Progenitor cell of endocrine pancreas (in vitro differentiated cells): ENCODE data around the gene PIAS2. TPM values are rescaled to one million over a fixed set of nuclear protein-coding genes. Genes with fewer than 3 reads are reported as not detected.

Experiments used
- DNase-seq: peaks from one replicate; pipeline ENCODE4 v3.0.0; 2021; ENCODE audit warnings: low spot score; ENCODE audit not compliant: unreplicated experiment
- H3K27ac Mint-ChIP-seq: 2 replicates; pipeline ENCODE4 v1.8.0; 2021; ENCODE audit warnings: mild to moderate bottlenecking, moderate library complexity, mixed read lengths
- H3K27me3 Mint-ChIP-seq: 2 replicates; pipeline ENCODE4 v1.8.0; 2021; ENCODE audit warnings: mixed read lengths
- H3K36me3 Mint-ChIP-seq: 2 replicates; pipeline ENCODE4 v1.8.0; 2022; ENCODE audit warnings: mixed read lengths; ENCODE audit not compliant: insufficient read depth
- H3K4me1 Mint-ChIP-seq: 2 replicates; pipeline ENCODE4 v1.8.0; 2021; ENCODE audit warnings: low read depth, mixed read lengths
- H3K4me3 Mint-ChIP-seq: 2 replicates; pipeline ENCODE4 v1.8.0; 2021; ENCODE audit warnings: low read depth, mild to moderate bottlenecking, moderate library complexity, mixed read lengths
- H3K9me3 Mint-ChIP-seq: 2 replicates; pipeline ENCODE4 v1.8.0; 2021; ENCODE audit warnings: low read depth, mixed read lengths
- CTCF ChIP-seq: fragments of 200-600 bp; sonication (generic); IDR thresholded peaks from one replicate; pipeline ENCODE4 v1.5.0; 2021; ENCODE audit warnings: antibody characterized with exemption, mild to moderate bottlenecking; ENCODE audit not compliant: unreplicated experiment
- total RNA-seq: library from RNA; stranded (reverse); gene quantifications from 2 replicates; pipeline ENCODE4 v1.2.1, GENCODE V29; 2021

The PIAS2 gene
- total RNA-seq, 1 donor from 2014 or later: 36.3 TPM

- no peak for DNase-seq
- Mint-ChIP-seq H3K4me1 (peaks cover 3% of the 10 kb centered on the region), H3K4me3 (no peak overlapping the region), H3K27me3 (peaks cover 15% of the 10 kb centered on the region), H3K27ac (no peak overlapping the region), H3K9me3 (no peaks in the 10 kb centered on the region), H3K36me3 (no peaks in the 10 kb centered on the region)
- TF ChIP-seq CTCF: no peak
These were observed 146.6 kb downstream of the PIAS2 start for GRCh38 chr18:46770708-46771107.

DNA sequence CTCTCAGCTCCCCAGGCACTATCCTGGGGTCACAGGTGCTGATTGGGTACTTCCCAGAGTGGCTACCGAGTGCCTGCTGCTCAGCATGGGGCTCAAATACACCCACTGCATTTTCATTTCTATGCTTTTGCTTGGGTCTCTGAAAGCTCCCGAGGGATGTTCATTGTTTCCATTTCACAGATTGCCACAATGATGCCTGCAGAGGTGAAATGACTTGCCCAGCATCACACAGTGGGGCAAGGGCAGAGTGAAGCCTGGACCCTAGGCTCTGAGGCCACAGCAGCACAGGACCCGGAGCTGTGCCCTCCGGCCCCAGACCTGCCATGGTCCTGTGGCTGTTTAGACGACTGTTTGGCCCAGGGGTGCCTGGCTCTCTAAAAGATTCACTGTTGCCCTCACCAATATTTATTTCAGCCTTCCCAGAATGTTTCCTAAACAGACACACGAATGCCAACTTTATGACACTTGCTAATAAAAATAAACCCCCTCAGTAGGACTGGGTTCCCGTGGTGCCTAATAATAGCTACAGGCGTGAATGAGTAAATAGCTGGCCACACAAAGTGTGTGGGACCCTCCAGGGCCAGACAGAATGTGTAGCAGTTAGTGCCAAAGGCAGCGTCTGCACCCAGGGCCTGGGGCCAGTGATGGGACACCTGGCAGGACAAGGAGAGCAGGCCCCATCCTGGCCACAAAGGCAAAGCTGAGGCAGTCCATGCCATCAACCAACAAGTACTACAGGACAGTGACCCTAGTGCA is 149.0 kb downstream of the PIAS2 start:
- no peak for TF ChIP-seq CTCF
- Mint-ChIP-seq H3K9me3 (no peaks in the 10 kb centered on the region), H3K4me3 (no peak overlapping the region), H3K27me3 (peaks cover 15% of the 10 kb centered on the region), H3K27ac (no peak overlapping the region), H3K4me1 (peaks cover 1% of the 10 kb centered on the region), H3K36me3 (no peaks in the 10 kb centered on the region)
- DNase-seq: no peak

- peaks cover 13% of the 10 kb centered on the region for H3K27me3 Mint-ChIP-seq
- no peak overlapping the region for H3K4me3 Mint-ChIP-seq
- H3K4me1 Mint-ChIP-seq: peaks cover 1% of the 10 kb centered on the region
- DNase-seq: no peak
- H3K9me3 Mint-ChIP-seq: no peaks in the 10 kb centered on the region
- H3K36me3 Mint-ChIP-seq: no peaks in the 10 kb centered on the region
- no peak for TF ChIP-seq CTCF
- H3K27ac Mint-ChIP-seq: no peak overlapping the region
These were observed 150.1 kb downstream of the PIAS2 start for GRCh38 chr18:46767217-46767616.

DNA sequence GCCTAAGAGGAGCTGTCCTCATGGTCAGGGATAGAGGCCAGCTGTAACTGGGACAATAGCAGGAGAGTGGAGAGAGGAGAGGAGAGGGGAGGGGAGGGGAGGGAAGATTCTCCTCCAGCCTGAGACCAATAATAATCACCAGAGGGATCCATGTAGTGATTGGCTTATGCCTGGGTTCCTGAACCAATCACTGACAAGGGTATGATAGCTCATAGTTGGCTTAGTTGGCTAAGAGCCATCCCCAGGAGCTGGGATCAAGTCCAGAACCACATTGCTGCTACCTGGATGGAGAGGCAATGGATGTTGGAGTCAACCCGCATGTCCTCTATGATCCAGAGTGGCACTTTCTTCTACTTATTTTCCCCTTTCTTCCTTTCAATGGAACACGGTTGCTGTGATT is 152.7 kb downstream of the PIAS2 start:
- TF ChIP-seq CTCF: no peak
- Mint-ChIP-seq H3K4me3 (no peak overlapping the region), H3K36me3 (no peaks in the 10 kb centered on the region), H3K4me1 (peaks cover 6% of the 10 kb centered on the region), H3K9me3 (no peaks in the 10 kb centered on the region), H3K27ac (no peak overlapping the region), H3K27me3 (peaks cover 11% of the 10 kb centered on the region)
- no peak for DNase-seq

DNA sequence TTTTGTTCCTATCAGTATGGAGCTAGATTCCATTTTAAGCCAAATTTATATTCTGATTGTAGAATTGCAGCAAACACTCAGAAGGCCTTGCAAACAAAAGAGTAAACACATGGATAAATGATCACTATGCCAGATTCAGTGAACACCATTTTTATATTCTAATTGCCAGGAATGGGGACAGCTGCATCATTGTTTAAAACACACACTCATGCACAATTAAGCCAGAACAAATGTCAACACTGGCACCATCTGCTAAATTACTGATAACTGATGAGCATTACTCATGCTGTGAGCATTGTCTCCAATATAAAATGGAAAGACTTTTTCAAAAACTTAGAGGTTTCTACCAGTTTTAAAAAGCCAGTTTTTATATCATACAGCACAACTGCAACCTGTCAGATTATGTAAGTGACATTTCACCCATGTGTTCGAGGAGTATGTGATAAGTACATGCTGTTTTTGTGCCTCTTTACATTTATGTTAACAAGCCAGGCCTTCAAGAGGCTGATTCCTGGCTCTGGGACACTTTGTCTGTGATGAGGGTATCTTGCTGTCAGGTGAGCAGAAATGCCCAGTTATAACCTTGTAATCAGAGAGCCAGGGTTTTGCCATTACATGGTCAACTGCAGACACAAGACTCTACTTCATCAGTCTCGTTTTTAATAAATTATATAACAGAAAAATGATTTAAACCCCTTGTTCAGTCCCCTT is 156.1 kb downstream of the PIAS2 start:
- H3K4me1 Mint-ChIP-seq: peaks cover 18% of the 10 kb centered on the region
- H3K4me3 Mint-ChIP-seq: no peak overlapping the region
- no peak overlapping the region for H3K27ac Mint-ChIP-seq
- DNase-seq: no peak
- H3K27me3 Mint-ChIP-seq: peaks cover 27% of the 10 kb centered on the region
- H3K36me3 Mint-ChIP-seq: no peaks in the 10 kb centered on the region
- TF ChIP-seq CTCF: no peak
- no peaks in the 10 kb centered on the region for H3K9me3 Mint-ChIP-seq
